Adrenal gland (tissue), 12 donors: ENCODE data around the gene UBXN11. TPM values are rescaled to one million over a fixed set of nuclear protein-coding genes. Genes with fewer than 3 reads are reported as not detected.

Experiments
- DNase-seq, 7 donors: peaks; one replicate each; pipeline ENCODE4 v3.0.0-alpha.2; 2019 to 2020
- H3K27ac ChIP-seq, 5 donors: fragments of 200-600 bp; sonication (generic) in 4 of 5; 1 replicate in 3 of 5; 2 replicates in 2 of 5; pipeline versions ENCODE4 v1.5.1 to v1.8.0; 2016 to 2020; ENCODE audit warnings: mild to moderate bottlenecking in 1 of 5
- H3K27me3 ChIP-seq: fragments of 200-600 bp; 2 replicates; pipeline ENCODE4 v1.8.0; 2021
- H3K36me3 ChIP-seq, 2 donors: fragments of 200-600 bp; replicated peaks in 1 of 2; 1 replicate in 1 of 2; 2 replicates in 1 of 2; pipeline versions ENCODE4 v1.5.1 to v1.8.0; 2018 to 2022
- H3K4me1 ChIP-seq, 2 donors: fragments of 200-600 bp; replicated peaks in 1 of 2; 1 replicate in 1 of 2; 2 replicates in 1 of 2; pipeline versions ENCODE4 v1.5.1 to v1.8.0; 2018 to 2021
- H3K4me3 ChIP-seq, 4 donors: fragments of 200-600 bp; sonication (generic) in 3 of 4; one replicate each; pipeline ENCODE4 v1.5.1; 2016 to 2018
- H3K9me3 ChIP-seq, 3 donors: fragments of 200-600 bp; sonication (generic) in 1 of 3; replicated peaks in 1 of 3; 1 replicate in 2 of 3; 2 replicates in 1 of 3; pipeline versions ENCODE4 v1.5.1 to v1.8.0; 2016 to 2021
- POLR2A ChIP-seq, 2 donors: fragments of 450-650 bp; IDR thresholded peaks; one replicate each; pipeline ENCODE4 v1.6.1; 2017; ENCODE audit warnings: antibody characterized with exemption in 2 of 2, mild to moderate bottlenecking in 2 of 2, moderate library complexity in 1 of 2
- WGBS, 4 donors: extraction: QIAGEN DNeasy Blood & Tissue Kit in 2 of 4; methylation state at CpG; one replicate each; pipeline versions ENCODE4 v1.1.5 to v1.1.7; 2013 to 2017; 5-methylcytosine and 5-hydroxymethylcytosine counted together
- intact Hi-C, 2 donors: fragments of 100-400 bp; cut with DNase I; formaldehyde crosslinking; loops; one replicate each; pipeline versions ENCODE4 v1.14.1 to v1.15.0; 2022 to 2023
- polyA plus RNA-seq, 3 donors: library from polyadenylated mRNA; stranded (reverse); fragments of 200-250 nt in 2 of 3; fragments of 350-450 nt in 1 of 3; fragmentation: Illumina TruSeq in 1 of 3; extraction: RNeasy Lipid Tissue Mini Kit (QIAGEN cat#74804) in 1 of 3; gene quantifications; one replicate each; pipeline ENCODE4 v1.2.3, GENCODE V29; 2013 to 2014
- total RNA-seq, 9 donors: library from RNA; depleted of rRNA in 4 of 9; stranded (reverse); fragments of >200 nt in 4 of 9; fragments of 120-200 nt in 1 of 9; fragmentation: NEBNext Ultra II Directional in 1 of 9; extraction: Animal tissue kit (Norgen Biotek cat#: 25700) in 1 of 9; gene quantifications; one replicate each; pipeline versions ENCODE4 v1.1.0 to v1.2.4, GENCODE V29; 2013 to 2023
- TF ChIP-seq, protein P1 (sequence below), 6 experiments: fragments of 450-650 bp in 4 of 6; fragments of 200-600 bp in 2 of 6; sonication (generic) in 1 of 6; IDR thresholded peaks; 1 replicate in 5 of 6; 2 replicates in 1 of 6; pipeline versions ENCODE4 v1.5.1 to v1.8.0; 2016 to 2021; ENCODE audit warnings: antibody characterized with exemption in 6 of 6, mild to moderate bottlenecking in 2 of 6, moderate library complexity in 1 of 6
- donor health status: healthy with polysubstance abuse.
- donor health status: Bipolar disorder and iron deficiency.
- donor health status: DM: yes; HTN: yes; CAD: no.
- donor health status: DM: no; HTN: no; CAD: no.
- donor health status: DM: no; HTN: no; CAD: no.
- donor health status: DM: yes; HTN: yes; CAD: no.

UBXN11 gene
- total and polyA plus RNA-seq, 12 donors: 5.3 to 154 (median 13.7) TPM

DNA sequence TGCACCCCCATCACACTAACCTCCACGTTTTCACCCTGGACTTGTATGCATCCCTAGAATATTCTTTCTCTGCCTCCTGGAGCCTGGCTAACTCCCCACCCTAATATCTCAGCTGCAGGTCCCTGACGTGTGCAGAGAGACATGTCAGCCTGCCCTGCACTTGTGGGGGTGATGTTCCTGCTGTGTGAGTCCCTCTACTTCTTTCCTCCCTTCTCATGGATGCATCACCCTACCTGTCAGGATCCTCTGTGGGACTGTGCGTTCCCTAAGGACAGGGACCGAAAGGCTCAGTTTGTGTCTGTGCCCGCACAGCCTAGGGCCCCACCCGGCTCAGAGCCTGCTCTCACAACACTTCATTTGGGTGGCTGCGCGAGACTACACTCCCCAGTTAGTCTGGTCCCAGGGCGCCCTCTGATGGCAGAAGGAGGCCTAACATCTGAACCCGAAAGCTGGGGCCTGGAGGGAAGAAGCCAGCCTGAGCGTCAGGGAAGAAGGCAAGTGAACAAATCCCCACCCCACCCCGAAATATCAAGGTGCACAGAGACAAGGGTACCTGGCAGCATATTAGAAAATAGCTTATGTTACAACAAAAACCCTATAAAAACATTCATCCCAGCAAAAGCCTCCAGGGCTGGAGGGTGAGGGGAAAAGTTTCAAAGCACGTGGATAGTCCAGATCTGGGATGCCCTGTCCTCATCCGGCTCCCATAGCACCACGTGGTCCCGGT, 15.0 kb upstream of the UBXN11 start:
- H3K27ac ChIP-seq: no peak overlapping the region
- no peak overlapping the region for H3K4me3 ChIP-seq
- intact Hi-C loops: loop anchor here (2.0 to 5.0 kb wide), 3 partner anchors 39 to 154 kb away; partner anchors contain the start of genes C1orf232 (in 1 of the 2), SH3BGRL3 (in 1 of the 2) and ZNF593 (in 1 of the 2)
- no peaks in the 10 kb centered on the region for H3K36me3 ChIP-seq
- no peaks in the 10 kb centered on the region for H3K4me1 ChIP-seq
- TF ChIP-seq POLR2A (IDR thresholded peaks at IDR 0.05): no peak
- TF ChIP-seq, protein P1, sequence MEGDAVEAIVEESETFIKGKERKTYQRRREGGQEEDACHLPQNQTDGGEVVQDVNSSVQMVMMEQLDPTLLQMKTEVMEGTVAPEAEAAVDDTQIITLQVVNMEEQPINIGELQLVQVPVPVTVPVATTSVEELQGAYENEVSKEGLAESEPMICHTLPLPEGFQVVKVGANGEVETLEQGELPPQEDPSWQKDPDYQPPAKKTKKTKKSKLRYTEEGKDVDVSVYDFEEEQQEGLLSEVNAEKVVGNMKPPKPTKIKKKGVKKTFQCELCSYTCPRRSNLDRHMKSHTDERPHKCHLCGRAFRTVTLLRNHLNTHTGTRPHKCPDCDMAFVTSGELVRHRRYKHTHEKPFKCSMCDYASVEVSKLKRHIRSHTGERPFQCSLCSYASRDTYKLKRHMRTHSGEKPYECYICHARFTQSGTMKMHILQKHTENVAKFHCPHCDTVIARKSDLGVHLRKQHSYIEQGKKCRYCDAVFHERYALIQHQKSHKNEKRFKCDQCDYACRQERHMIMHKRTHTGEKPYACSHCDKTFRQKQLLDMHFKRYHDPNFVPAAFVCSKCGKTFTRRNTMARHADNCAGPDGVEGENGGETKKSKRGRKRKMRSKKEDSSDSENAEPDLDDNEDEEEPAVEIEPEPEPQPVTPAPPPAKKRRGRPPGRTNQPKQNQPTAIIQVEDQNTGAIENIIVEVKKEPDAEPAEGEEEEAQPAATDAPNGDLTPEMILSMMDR (IDR thresholded peaks at IDR 0.05): peak; percentile 74 to 96 (median 90)
- WGBS, 4 donors: 10 to 14% (median 13%) methylated on average over 10 to 16 of the region's 16 CpGs
- DNase-seq: peak; percentile 88 to 95 (median 92)
- no peaks in the 10 kb centered on the region for H3K27me3 ChIP-seq
- no peaks in the 10 kb centered on the region for H3K9me3 ChIP-seq

GRCh38 chr1:26320896-26321295, 14.5 kb upstream of the UBXN11 start:
- intact Hi-C loops: loop anchor here (2.0 to 5.0 kb wide), 3 partner anchors 39 to 154 kb away; partner anchors contain the start of genes C1orf232 (in 1 of the 2), SH3BGRL3 (in 1 of the 2) and ZNF593 (in 1 of the 2)
- H3K36me3 ChIP-seq: no peaks in the 10 kb centered on the region
- no peak overlapping the region for H3K27ac ChIP-seq
- H3K4me1 ChIP-seq: no peaks in the 10 kb centered on the region
- DNase-seq: no peak
- no peaks in the 10 kb centered on the region for H3K9me3 ChIP-seq
- no peak for TF ChIP-seq POLR2A (IDR thresholded peaks at IDR 0.05)
- TF ChIP-seq, protein P1 (IDR thresholded peaks at IDR 0.05): no peak
- no peaks in the 10 kb centered on the region for H3K27me3 ChIP-seq
- WGBS, 4 donors: 46 to 61% (median 58%) methylated on average over 2 of the region's 2 CpGs; no CpG with 5 or more reads in 1 of the 4 donors
- no peak overlapping the region for H3K4me3 ChIP-seq

DNA sequence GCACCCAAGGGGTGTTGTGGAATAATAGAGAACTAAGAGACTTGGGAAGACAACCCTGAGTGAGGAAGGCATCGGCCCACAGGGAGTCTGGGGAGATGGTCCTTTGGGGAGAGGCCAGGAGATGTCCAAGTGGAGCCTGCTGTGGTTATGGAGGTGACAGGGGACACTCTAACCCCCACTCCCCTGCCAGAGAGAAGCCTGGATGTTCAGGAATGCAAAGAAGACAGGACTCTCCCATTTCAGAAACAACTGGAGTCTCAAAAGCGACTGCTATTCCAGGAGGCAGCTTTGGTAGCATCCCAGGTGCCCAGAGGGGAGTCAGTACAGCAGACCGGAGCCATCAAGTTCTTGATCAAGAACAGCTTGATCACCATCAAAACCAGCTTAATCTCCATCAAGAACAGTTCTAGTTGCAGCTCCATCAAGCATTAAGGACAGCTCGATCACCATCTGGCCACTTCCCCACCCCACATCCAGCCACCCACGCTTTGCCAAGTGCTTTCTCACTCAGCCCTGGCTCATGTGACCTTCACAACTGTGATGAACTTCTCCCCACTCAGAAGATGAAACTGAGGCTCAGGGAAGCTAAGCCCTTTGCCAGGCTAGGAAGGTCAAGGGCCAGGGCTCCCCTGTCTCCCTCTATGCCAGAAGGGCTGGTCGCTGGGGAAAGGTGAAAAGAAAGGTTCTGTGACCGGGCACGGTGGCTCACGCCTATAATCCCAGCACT, 12.1 kb upstream of the UBXN11 start:
- Histone ChIP-seq H3K36me3 (no peaks in the 10 kb centered on the region), H3K9me3 (no peaks in the 10 kb centered on the region), H3K27me3 (no peaks in the 10 kb centered on the region), H3K4me3 (no peak overlapping the region), H3K4me1 (no peaks in the 10 kb centered on the region), H3K27ac (peak overlapping the region in 1 of 5 donors; percentile 6)
- 68 to 78% (median 71%) methylated on average over 8 to 9 of the region's 9 CpGs for WGBS, 4 donors
- DNase-seq: peak in 4 of 7 donors; percentile 34 to 43 (median 40)
- intact Hi-C loops: no loop called here
- TF ChIP-seq, protein P1 (IDR thresholded peaks at IDR 0.05): no peak

- H3K9me3 ChIP-seq: no peaks in the 10 kb centered on the region
- no peaks in the 10 kb centered on the region for H3K4me1 ChIP-seq
- no peak within 1 kb of the TSS for H3K4me3 ChIP-seq
- 69 to 71% (median 70%) methylated on average over 12 of the region's 12 CpGs for WGBS, 4 donors
- TF ChIP-seq, protein P1 (IDR thresholded peaks at IDR 0.05): no peak
- H3K36me3 ChIP-seq: no peaks in the 10 kb centered on the region
- intact Hi-C loops: no loop called here
- peak within 1 kb of the TSS in 1 of 5 donors; percentile 6 for H3K27ac ChIP-seq
- no peak for DNase-seq
- H3K27me3 ChIP-seq: no peaks in the 10 kb centered on the region
Measured at GRCh38 chr1:26317612-26318337, 11.3 kb upstream of the UBXN11 start, which contains the start of gene CD52. CD52 (plus strand) TSS chr1:26317958; CDS start chr1:26318018, 60 bp downstream.
